CD4-positive, alpha-beta T cell treated with Interleukin-6 for 4 hours (primary cell): ENCODE measurements around the gene PAGE4.

Source experiments
- DNase-seq: peaks from one replicate; pipeline ENCODE4 v3.0.0-alpha.2; 2020; ENCODE audit warnings: mixed read lengths

PAGE4 gene

GRCh38 chrX:49829016-49829415 is at the start of gene PAGE4:
Gene PAGE4 (plus strand): TSS chrX:49829303. CDS start chrX:49830429, 1,126 bp downstream.
- DNase-seq, result no peak

- DNase-seq, result no peak
These were observed 44.3 kb upstream of the PAGE4 start for GRCh38 chrX:49784747-49785280.

GRCh38 chrX:49792376-49792775 is 36.7 kb upstream of the PAGE4 start:
- DNase-seq, result no peak

- no peak for DNase-seq
These were observed 35.4 kb upstream of the PAGE4 start for GRCh38 chrX:49793686-49794085.

GRCh38 chrX:49799828-49800227 is 29.3 kb upstream of the PAGE4 start:
- DNase-seq, result no peak

GRCh38 chrX:49809891-49810632 is 19.0 kb upstream of the PAGE4 start:
- DNase-seq, result no peak

- no peak for DNase-seq
These were observed 16.9 kb upstream of the PAGE4 start for GRCh38 chrX:49812177-49812576.

GRCh38 chrX:49816435-49816834 is 12.7 kb upstream of the PAGE4 start:
- no peak for DNase-seq

- DNase-seq, result no peak
These were observed 9.3 kb downstream of the PAGE4 start for GRCh38 chrX:49838374-49838773.

GRCh38 chrX:49840679-49841078 is 11.6 kb downstream of the PAGE4 start:
- DNase-seq, result peak; percentile 24

GRCh38 chrX:49842621-49843020 is 13.5 kb downstream of the PAGE4 start:
- DNase-seq, result no peak

GRCh38 chrX:49844611-49845010 is 15.5 kb downstream of the PAGE4 start:
- DNase-seq, result no peak

GRCh38 chrX:49845701-49846403 is 16.7 kb downstream of the PAGE4 start:
- no peak for DNase-seq

- DNase-seq, result no peak
These were observed 17.4 kb downstream of the PAGE4 start for GRCh38 chrX:49846522-49846921.

GRCh38 chrX:49848275-49848674 is 19.2 kb downstream of the PAGE4 start:
- no peak for DNase-seq

- no peak for DNase-seq
These were observed 20.9 kb downstream of the PAGE4 start for GRCh38 chrX:49850028-49850427.

- DNase-seq, result no peak
These were observed 24.6 kb downstream of the PAGE4 start for GRCh38 chrX:49853661-49854060.

GRCh38 chrX:49856819-49857218 is 27.7 kb downstream of the PAGE4 start:
- DNase-seq, result no peak

GRCh38 chrX:49858341-49858740 is 29.2 kb downstream of the PAGE4 start:
- DNase-seq, result no peak

- no peak for DNase-seq
These were observed 30.4 kb downstream of the PAGE4 start for GRCh38 chrX:49859491-49859890.

GRCh38 chrX:49860867-49861535 is 31.9 kb downstream of the PAGE4 start:
- DNase-seq, result no peak

- DNase-seq, result no peak
These were observed 33.0 kb downstream of the PAGE4 start for GRCh38 chrX:49862093-49862492.

- DNase-seq, result no peak
These were observed 39.6 kb downstream of the PAGE4 start for GRCh38 chrX:49868739-49869138.

GRCh38 chrX:49876750-49877149 is 47.6 kb downstream of the PAGE4 start:
- DNase-seq, result peak; percentile 33
